Epithelial cell of proximal tubule (primary cell): ENCODE measurements around the gene CD248. TPM values are rescaled to one million over a fixed set of nuclear protein-coding genes. Genes with fewer than 3 reads are reported as not detected.
A peak's percentile ranks its signal among the peaks of the same experiment; 100 is the strongest.
"Not testable (repeated sequence)": the region's sequence is repeated elsewhere in the genome, so short reads cannot be mapped to it uniquely, and the experiment has no call there.

Experiments
- DNase-seq: peaks from one replicate; pipeline ENCODE4 v3.0.0-alpha.2; 2011; ENCODE audit warnings: low read depth
- H3K4me3 ChIP-seq: 2 replicates; pipeline ENCODE4 v1.5.1; 2011; ENCODE audit warnings: low read depth, mild to moderate bottlenecking, low read length
- CTCF ChIP-seq: conservative IDR thresholded peaks from 2 replicates; pipeline ENCODE4 v1.5.1; 2012; ENCODE audit warnings: low read depth, mild to moderate bottlenecking, low read length
- total RNA-seq: library from RNA; depleted of rRNA; stranded (reverse); fragments of >200 nt; gene quantifications from 2 replicates; pipeline ENCODE4 v1.2.3, GENCODE V29; 2015

CD248 gene
- total RNA-seq, 1 donor from 2014 or later: 1.0 TPM

- DNase-seq: no peak
- no peak overlapping the region for H3K4me3 ChIP-seq
- no peak for TF ChIP-seq CTCF
Measured at GRCh38 chr11:66314186-66314501, 2.7 kb downstream of the CD248 start.

GRCh38 chr11:66313321-66314185 lies 3.3 kb downstream of the CD248 start:
- H3K4me3 ChIP-seq: peak overlapping the region; percentile 43
- peak; percentile 13 for TF ChIP-seq CTCF
- DNase-seq: no peak

GRCh38 chr11:66312549-66313320 lies 4.1 kb downstream of the CD248 start:
- DNase-seq: peak; percentile 67
- peak overlapping the region; percentile 61 for H3K4me3 ChIP-seq
- no peak for TF ChIP-seq CTCF

- peak overlapping the region; percentile 61 for H3K4me3 ChIP-seq
- DNase-seq: peak; percentile 35
- TF ChIP-seq CTCF: no peak
Measured at GRCh38 chr11:66311965-66312548, 4.8 kb downstream of the CD248 start.

GRCh38 chr11:66311470-66311964 lies 5.3 kb downstream of the CD248 start:
- peak overlapping the region; percentile 61 for H3K4me3 ChIP-seq
- TF ChIP-seq CTCF: peak; percentile 93
- DNase-seq: no peak

- not testable (repeated sequence) for H3K4me3 ChIP-seq, DNase-seq
Measured at GRCh38 chr11:66310803-66311440, 5.9 kb downstream of the CD248 start.

- DNase-seq: no peak
- TF ChIP-seq CTCF: no peak
- no peak overlapping the region for H3K4me3 ChIP-seq
Measured at GRCh38 chr11:66310324-66310723, 6.5 kb downstream of the CD248 start.
